Activated effector memory CD4-positive, alpha-beta T cell treated with Interleukin-2 at 50 U/mL for 16 hours (primary cell): ENCODE measurements around the gene NOXA1.
A peak's percentile ranks its signal among the peaks of the same experiment; 100 is the strongest.
"Not testable (repeated sequence)": the region's sequence is repeated elsewhere in the genome, so short reads cannot be mapped to it uniquely, and the experiment has no call there.

Experiments
- DNase-seq: peaks from one replicate; pipeline ENCODE4 v3.0.0-alpha.2; 2020

NOXA1 gene

GRCh38 chr9:137456061-137456863, 33.1 kb downstream of the NOXA1 start:
- DNase-seq: no peak

GRCh38 chr9:137456864-137457405, 33.7 kb downstream of the NOXA1 start:
- DNase-seq: no peak

- no peak for DNase-seq
Observed at GRCh38 chr9:137457406-137458193, 34.4 kb downstream of the NOXA1 start.

- DNase-seq: no peak
Observed at GRCh38 chr9:137458194-137459151, 35.3 kb downstream of the NOXA1 start.

- peak; percentile 92 for DNase-seq
Observed at GRCh38 chr9:137459152-137459600, 36.0 kb downstream of the NOXA1 start, which contains the start of gene NSMF. NSMF (minus strand) TSS chr9:137459334; CDS start chr9:137459102, 232 bp downstream.

DNA sequence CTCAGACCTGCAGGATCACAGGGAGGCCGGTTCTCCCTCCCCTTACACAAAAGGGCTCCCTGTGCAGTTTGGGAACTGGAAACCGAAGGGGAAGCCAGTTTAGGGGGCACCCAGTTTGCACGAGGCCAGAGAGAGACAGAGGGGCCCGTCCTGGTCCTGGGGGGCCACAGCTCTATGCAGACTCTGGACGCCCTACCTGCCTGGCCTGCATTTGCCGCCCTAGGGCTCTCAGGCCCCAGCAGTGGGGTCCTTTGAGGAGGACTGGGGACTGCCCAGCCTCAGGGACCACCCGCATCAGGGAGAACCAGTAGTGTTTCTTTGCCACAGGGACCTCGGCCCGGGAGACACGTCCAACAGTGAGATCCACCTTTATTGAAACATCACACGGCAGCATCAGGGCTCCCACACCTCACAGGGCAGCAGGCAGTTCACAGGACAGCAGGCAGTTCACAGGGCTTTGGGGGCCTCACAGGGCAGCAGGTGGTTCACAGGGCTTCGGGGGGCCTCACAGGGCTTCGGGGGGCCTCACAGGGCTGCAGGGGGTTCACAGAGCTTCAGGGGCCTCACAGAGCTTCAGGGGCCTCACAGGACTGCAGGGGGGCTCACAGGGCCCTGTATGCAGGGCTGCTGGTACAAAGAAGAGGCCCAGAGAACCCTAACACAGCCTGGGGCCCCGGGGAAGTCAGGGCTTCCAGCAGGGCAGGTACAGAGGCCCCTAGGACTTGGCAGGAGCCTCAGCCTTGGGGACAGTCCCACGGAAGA, 36.6 kb downstream of the NOXA1 start:
- no peak for DNase-seq

GRCh38 chr9:137460363-137461315, 37.4 kb downstream of the NOXA1 start:
- no peak for DNase-seq

GRCh38 chr9:137461316-137461662, 38.1 kb downstream of the NOXA1 start:
- no peak for DNase-seq

GRCh38 chr9:137461663-137462395, 38.6 kb downstream of the NOXA1 start:
- peak; percentile 77 for DNase-seq

DNA sequence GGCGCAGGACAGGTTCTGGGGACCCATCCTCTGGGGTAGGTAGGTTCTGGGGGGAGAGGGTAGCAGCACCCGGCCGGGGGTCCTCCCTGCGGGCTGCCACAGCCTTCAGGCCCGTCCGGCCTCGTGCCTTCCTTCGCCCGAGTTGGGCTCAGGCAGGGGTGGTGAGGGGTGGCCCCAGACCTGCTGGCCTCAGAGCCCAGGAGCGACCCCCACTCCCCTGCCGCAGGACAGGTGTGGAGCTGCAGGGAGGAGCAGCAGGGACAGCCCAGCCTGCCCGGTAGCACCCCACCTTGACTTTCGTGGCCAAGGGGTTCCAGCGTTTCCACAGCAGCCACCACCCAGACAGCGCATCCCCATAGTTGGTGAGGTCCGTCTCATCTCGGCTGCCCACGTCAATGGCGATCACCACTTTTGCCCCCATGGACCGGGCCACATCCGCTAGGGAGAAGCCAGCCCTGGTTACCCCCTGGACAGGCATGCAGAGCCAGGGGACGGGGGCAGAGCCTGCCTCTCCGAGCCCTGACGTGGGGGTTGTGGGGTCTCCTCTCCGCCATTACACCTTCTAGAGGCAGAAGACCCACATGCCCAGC, 39.3 kb downstream of the NOXA1 start:
- DNase-seq: no peak

GRCh38 chr9:137462986-137463930, 40.1 kb downstream of the NOXA1 start:
- DNase-seq: no peak

DNA sequence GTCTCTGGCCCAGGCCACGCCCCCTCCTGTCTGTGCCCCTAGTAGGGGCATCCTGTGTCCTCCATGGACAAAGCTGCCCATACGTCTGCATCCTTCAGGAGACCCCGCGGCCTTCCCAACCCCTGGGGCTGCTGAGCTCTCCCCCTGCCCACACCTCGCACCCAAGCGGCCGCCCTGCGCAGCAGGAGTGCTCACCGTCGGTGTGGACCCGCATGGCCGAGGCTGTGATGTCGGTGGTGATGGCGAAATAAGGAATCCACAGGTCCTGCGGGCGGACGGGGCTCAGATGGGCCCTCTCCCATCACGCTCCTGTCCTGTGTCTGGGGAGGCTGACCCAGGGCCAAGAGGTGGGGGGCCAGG, 40.7 kb downstream of the NOXA1 start:
- no peak for DNase-seq

- DNase-seq: no peak
Observed at GRCh38 chr9:137464291-137464999, 41.3 kb downstream of the NOXA1 start.

DNA sequence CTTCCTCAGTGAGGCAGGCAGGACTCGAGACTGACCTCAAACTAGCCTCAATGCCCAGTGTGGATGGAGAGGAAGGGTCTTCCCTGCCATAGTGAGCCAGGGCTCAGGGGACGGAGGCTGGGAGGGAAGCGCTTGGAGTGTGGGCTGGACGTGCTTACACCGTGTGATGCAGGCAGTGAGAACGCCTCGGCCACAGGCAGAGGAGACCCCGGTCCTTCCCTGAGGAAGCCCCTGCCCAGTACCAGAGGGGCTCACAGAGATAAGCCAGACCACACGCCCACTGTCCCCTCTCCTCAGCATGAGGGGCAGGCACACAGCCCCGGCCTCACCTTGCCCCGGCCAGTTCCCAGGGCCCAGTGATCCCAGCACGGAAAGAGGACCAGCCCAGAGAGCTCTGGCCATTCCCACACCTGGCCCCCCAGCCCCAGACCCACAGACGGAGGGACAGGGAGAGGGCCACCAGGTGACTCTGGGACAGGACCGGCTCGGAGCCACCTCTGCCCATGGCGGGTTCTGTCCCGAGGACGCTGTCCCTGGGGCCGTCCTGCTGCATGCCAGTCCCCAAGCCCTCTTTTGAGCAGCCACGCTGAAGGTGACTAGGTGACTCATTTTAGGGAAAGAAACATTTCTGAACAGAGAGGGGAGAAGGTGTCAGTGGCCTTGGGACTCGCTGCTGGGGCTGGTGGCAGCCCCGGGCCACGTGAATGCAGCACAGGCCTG, 42.0 kb downstream of the NOXA1 start:
- no peak for DNase-seq

DNA sequence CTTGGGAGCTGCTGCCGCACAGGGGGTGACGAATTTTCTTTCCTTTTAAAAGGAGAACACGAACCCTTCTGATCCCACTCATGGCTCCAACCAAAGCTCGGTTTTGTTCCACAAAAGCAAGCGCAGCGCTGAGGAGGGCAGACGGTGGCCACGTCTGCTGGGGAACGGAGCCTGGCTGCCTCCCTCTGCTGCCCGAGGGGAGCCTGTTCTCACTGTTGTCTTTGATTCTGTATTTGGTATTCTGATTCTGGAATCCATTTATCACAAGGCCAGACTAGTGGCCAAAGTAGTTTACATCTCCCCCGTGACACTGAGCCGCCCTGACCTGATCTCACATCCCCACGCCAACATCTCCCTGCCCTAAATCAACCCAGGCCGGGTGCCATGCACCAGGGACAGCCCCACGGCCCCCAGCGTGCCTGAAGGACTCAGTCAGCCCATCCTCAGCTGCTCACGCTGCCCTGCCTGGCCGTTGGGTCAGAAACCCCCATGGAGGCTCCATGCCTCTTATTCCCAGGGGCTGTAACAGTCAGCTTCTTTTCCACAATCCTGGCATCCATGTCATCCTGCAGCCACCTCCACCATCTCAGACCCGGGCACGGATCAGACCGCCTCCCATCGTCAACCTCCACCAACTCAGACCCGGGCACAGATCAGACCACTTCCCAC, 42.7 kb downstream of the NOXA1 start:
- no peak for DNase-seq

- not testable (repeated sequence) for DNase-seq
Observed at GRCh38 chr9:137466389-137467085, 43.3 kb downstream of the NOXA1 start.
